ENCODE results near the gene CADM3. TPM values are rescaled to one million over a fixed set of nuclear protein-coding genes. Genes with fewer than 3 reads are reported as not detected.

The CADM3 gene
- total and polyA plus RNA-seq, 2 donors (not counting 1 experiment from before 2014, with no cell fraction given), result 0.32 to 0.33 TPM

DNA sequence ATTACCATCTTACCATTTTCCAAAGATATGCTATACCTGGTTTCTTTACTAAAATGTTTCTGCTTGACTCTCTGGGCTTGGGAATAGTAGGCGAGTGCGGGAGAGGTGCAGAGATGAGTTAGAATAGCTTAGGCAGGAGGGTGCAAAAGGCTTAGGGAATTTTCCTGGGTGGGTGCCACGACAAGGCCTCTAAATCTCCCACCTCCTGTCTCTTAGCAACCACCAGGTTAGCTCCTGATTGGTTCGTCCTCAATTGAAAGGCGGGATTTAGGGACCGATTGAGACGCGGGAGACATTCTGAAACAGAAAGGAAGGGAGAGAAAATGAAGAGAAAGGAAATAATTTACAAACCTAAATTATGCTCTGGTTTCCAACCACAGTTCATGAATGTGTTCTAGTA lies 36.4 kb downstream of the CADM3 start:
- DNase-seq (no peak), ATAC-seq (ENCODE audit: low read depth) (no peak)
- CTCF ChIA-PET, result interaction anchor here (0.8 to 10.7 kb wide), 7 partner anchors 11 to 800 kb away, joined by 3 to 240 read pairs (median 4); no protein-coding TSS in a partner anchor
- Mint-ChIP-seq H3K4me1 (peaks cover 2% of the 10 kb centered on the region), H3K9me3 (ENCODE audit: insufficient read depth) (no peaks in the 10 kb centered on the region), H3K27ac (no peak overlapping the region), H3K27me3 (peaks cover 74% of the 10 kb centered on the region), H3K4me3 (no peak overlapping the region)
- H3K4me2 ChIP-seq (replicated peaks; ENCODE audit: low read depth, low read length, poor library complexity, severe bottlenecking), result no peak overlapping the region
- no peaks in the 10 kb centered on the region for H3K36me3 ChIP-seq (replicated peaks in 1 of 2; ENCODE audit: control extremely low read depth in 1 of 2, control insufficient read depth in 1 of 2, extremely low read depth in 1 of 2, insufficient read depth in 2 of 2, low read length in 1 of 2)
- no peak for TF ChIP-seq EZH2 (IDR thresholded peaks at IDR 0.05; ENCODE audit: borderline replicate concordance, insufficient read depth, low read depth, low read length, poor library complexity, severe bottlenecking)
- TF ChIP-seq, protein P1, sequence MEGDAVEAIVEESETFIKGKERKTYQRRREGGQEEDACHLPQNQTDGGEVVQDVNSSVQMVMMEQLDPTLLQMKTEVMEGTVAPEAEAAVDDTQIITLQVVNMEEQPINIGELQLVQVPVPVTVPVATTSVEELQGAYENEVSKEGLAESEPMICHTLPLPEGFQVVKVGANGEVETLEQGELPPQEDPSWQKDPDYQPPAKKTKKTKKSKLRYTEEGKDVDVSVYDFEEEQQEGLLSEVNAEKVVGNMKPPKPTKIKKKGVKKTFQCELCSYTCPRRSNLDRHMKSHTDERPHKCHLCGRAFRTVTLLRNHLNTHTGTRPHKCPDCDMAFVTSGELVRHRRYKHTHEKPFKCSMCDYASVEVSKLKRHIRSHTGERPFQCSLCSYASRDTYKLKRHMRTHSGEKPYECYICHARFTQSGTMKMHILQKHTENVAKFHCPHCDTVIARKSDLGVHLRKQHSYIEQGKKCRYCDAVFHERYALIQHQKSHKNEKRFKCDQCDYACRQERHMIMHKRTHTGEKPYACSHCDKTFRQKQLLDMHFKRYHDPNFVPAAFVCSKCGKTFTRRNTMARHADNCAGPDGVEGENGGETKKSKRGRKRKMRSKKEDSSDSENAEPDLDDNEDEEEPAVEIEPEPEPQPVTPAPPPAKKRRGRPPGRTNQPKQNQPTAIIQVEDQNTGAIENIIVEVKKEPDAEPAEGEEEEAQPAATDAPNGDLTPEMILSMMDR (IDR thresholded peaks at IDR 0.05), result no peak
- no peak overlapping the region for H2AFZ ChIP-seq (ENCODE audit: insufficient read depth, low read depth, low read length, poor library complexity, severe bottlenecking)
- H4K20me1 ChIP-seq (ENCODE audit: control insufficient read depth, insufficient read depth, low read length, poor library complexity, severe bottlenecking), result no peaks in the 10 kb centered on the region
- intact Hi-C loops (cut with micrococcal nuclease), result no loop called here
- 0% methylated on average over 1 of the region's 8 CpGs for WGBS (ENCODE audit: insufficient coverage)
- H3K4me1 ChIP-seq (ENCODE audit: control insufficient read depth in 2 of 2, insufficient read depth in 2 of 2, low read length in 2 of 2), result peaks cover 0 to 3% of the 10 kb centered on the region in 2 donors
- H3K9ac ChIP-seq (ENCODE audit: low read length), result no peak overlapping the region
- no peaks in the 10 kb centered on the region for H3K9me3 ChIP-seq (ENCODE audit: control extremely low read depth in 1 of 3, control insufficient read depth in 2 of 3, insufficient read depth in 1 of 3, low read length in 2 of 3)
- POLR2A ChIA-PET, result no interaction called here
- H3K79me2 ChIP-seq (ENCODE audit: control insufficient read depth, insufficient read depth, low read length), result no peaks in the 10 kb centered on the region
- peaks cover 0 to 45% (median 11%) of the 10 kb centered on the region in 4 experiments for H3K27me3 ChIP-seq (replicated peaks in 1 of 4; ENCODE audit: control extremely low read depth in 1 of 4, control insufficient read depth in 3 of 4, insufficient read depth in 4 of 4, low read length in 3 of 4)
- no peak overlapping the region for H3K27ac ChIP-seq (ENCODE audit: low read length in 2 of 2)
- no peak overlapping the region for H3K4me3 ChIP-seq (ENCODE audit: control extremely low read depth in 1 of 5, extremely low read depth in 1 of 5, insufficient read depth in 1 of 5, low read depth in 2 of 5, low read length in 4 of 5)

DNA sequence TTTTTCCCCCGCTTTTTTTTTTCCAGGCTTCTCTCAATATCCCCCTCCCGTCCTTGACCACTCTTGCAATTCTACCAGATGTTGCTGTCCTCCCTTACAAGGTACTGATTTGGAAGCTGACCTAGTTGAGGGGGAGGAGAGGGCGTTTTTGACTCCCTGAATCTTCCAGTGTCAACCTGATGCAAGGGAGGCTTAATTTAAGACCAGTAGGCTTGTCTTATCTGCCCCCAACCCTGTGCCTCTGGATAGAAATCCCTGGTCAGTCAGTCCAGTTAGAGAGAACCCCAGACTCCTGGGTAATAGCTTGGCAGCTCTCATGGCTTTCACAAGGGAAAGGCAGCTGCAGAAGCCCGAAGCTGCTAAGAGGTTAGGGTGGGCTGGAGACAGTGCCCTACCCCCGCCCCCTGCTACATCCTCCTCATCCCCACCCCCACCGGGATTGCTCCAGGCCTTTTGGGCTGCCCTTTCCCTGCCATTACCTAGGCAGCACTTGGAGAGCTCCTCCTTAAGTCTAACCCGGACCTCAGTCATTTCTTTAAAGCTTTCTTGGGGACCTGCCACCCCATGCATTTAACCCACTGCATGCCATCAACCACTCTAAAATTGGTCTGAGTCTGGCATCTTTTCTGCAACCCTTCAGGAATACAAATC lies 36.9 kb downstream of the CADM3 start:
- Mint-ChIP-seq H3K27me3 (peaks cover 70% of the 10 kb centered on the region), H3K4me1 (peaks cover 2% of the 10 kb centered on the region)

More for the DNA sequence above, 36.9 kb downstream of the CADM3 start:
- 11% methylated on average over 3 of the region's 7 CpGs for WGBS (ENCODE audit: insufficient coverage)
- H3K79me2 ChIP-seq (ENCODE audit: control insufficient read depth, insufficient read depth, low read length), result no peaks in the 10 kb centered on the region
- H4K20me1 ChIP-seq (ENCODE audit: control insufficient read depth, insufficient read depth, low read length, poor library complexity, severe bottlenecking), result no peaks in the 10 kb centered on the region
- CTCF ChIA-PET, result interaction anchor here (0.8 to 10.7 kb wide), 10 partner anchors 8 to 799 kb away, joined by 3 to 240 read pairs (median 4); no protein-coding TSS in a partner anchor
- no peak overlapping the region for H3K9ac ChIP-seq (ENCODE audit: low read length)
- H3K4me3 Mint-ChIP-seq, result no peak overlapping the region
- POLR2A ChIA-PET, result no interaction called here
- H2AFZ ChIP-seq (ENCODE audit: insufficient read depth, low read depth, low read length, poor library complexity, severe bottlenecking), result no peak overlapping the region
- no peaks in the 10 kb centered on the region for H3K9me3 Mint-ChIP-seq (ENCODE audit: insufficient read depth)
- H3K36me3 ChIP-seq (replicated peaks in 1 of 2; ENCODE audit: control extremely low read depth in 1 of 2, control insufficient read depth in 1 of 2, extremely low read depth in 1 of 2, insufficient read depth in 2 of 2, low read length in 1 of 2), result no peaks in the 10 kb centered on the region
- ATAC-seq (ENCODE audit: low read depth) (no peak), DNase-seq (no peak)
- intact Hi-C loops (cut with micrococcal nuclease), result no loop called here
- H3K9me3 ChIP-seq (ENCODE audit: control extremely low read depth in 1 of 3, control insufficient read depth in 2 of 3, insufficient read depth in 1 of 3, low read length in 2 of 3), result no peaks in the 10 kb centered on the region
- no peak overlapping the region for H3K27ac Mint-ChIP-seq
- H3K27ac ChIP-seq (ENCODE audit: low read length in 2 of 2), result no peak overlapping the region
- TF ChIP-seq EZH2 (IDR thresholded peaks at IDR 0.05; ENCODE audit: borderline replicate concordance, insufficient read depth, low read depth, low read length, poor library complexity, severe bottlenecking), result no peak
- TF ChIP-seq, protein P1 (IDR thresholded peaks at IDR 0.05), result no peak
- no peak overlapping the region for H3K4me2 ChIP-seq (replicated peaks; ENCODE audit: low read depth, low read length, poor library complexity, severe bottlenecking)
- no peak overlapping the region for H3K4me3 ChIP-seq (ENCODE audit: control extremely low read depth in 1 of 5, extremely low read depth in 1 of 5, insufficient read depth in 1 of 5, low read depth in 2 of 5, low read length in 4 of 5)
- peaks cover 0 to 47% (median 11%) of the 10 kb centered on the region in 4 experiments for H3K27me3 ChIP-seq (replicated peaks in 1 of 4; ENCODE audit: control extremely low read depth in 1 of 4, control insufficient read depth in 3 of 4, insufficient read depth in 4 of 4, low read length in 3 of 4)
- H3K4me1 ChIP-seq (ENCODE audit: control insufficient read depth in 2 of 2, insufficient read depth in 2 of 2, low read length in 2 of 2), result peaks cover 0 to 3% of the 10 kb centered on the region in 2 donors
